Measurements from ENCODE around the gene SPTBN1. TPM values are rescaled to one million over a fixed set of nuclear protein-coding genes. Genes with fewer than 3 reads are reported as not detected.

SPTBN1 gene
- total and polyA plus RNA-seq, 2 of the 13 experiments (the other 11 are each of a cell fraction or from before 2014, with no cell fraction given) = 123 to 299 TPM

DNA sequence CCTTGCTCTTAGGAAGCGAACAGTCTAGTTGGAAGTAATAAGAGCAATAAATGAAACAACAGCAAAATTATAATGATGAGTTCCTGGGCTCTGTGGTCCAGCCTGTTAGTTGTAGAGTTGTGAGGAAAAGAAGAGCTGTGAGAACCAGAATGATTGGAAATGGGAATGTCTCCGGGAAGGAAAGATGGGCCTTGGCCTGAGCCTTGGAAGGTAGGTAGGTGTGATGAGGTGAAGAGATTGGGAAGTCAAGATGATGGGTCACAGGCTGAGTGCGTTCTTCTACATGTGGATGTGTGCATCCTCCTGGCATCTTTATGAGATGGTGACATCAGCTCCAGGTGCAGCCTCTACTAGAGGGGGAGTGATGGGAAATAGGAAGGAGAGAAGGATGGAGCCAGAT lies 152.1 kb downstream of the SPTBN1 start:
- peaks cover 81% of the 10 kb centered on the region for H3K4me1 ChIP-seq (ENCODE audit: insufficient read depth, low read length)
- H3K4me2 ChIP-seq (ENCODE audit: low read depth, low read length) = no peak overlapping the region
- peaks cover 22 to 62% of the 10 kb centered on the region in 2 experiments for H3K36me3 ChIP-seq (replicated peaks in 1 of 2; ENCODE audit: control insufficient read depth in 1 of 2, insufficient read depth in 2 of 2, low read length in 2 of 2)
- ChIA-PET POLR2A (interaction anchor here (1.9 kb wide), 1 partner anchor 19 kb away, joined by 5 read pairs; no protein-coding TSS in a partner anchor), CTCF (ENCODE audit: low intra/inter-chr PET ratio, low total read pairs) (no interaction called here)
- H4K20me1 ChIP-seq (ENCODE audit: insufficient read depth, low read length) = peaks cover 96% of the 10 kb centered on the region
- H3K9me3 ChIP-seq (ENCODE audit: low read length) = no peaks in the 10 kb centered on the region
- in situ Hi-C loops (cut with HindIII; ENCODE audit: extremely low pct_ligation_motif_present, low pct_unique_long_range_greater_than_20kb) (no loop called here), intact Hi-C loops (cut with micrococcal nuclease; ENCODE audit: unreplicated experiment) (no loop called here)
- no TSS peak for BruUV-seq (replicated peaks)
- H3K79me2 ChIP-seq (ENCODE audit: insufficient read depth, low read length) = peaks cover 100% of the 10 kb centered on the region
- DNase-seq (ENCODE audit: low spot score) (no peak), FAIRE-seq (no peak), ATAC-seq (no peak)
- H3K27me3 ChIP-seq (ENCODE audit: control insufficient read depth in 1 of 2, insufficient read depth in 2 of 2, low read length in 2 of 2) = no peaks in the 10 kb centered on the region
- TF ChIP-seq ZNF546 (CRISPR knock-in tag; conservative IDR thresholded peaks at IDR 0.05) = no peak
- TF ChIP-seq POLR2A (IDR thresholded peaks at IDR 0.05; ENCODE audit: insufficient read depth in 1 of 2, low read depth in 2 of 2, low read length in 2 of 2) = peak in 1 of 2 experiments; percentile 19; a peak in 1 of 4 replicates
- peak; percentile 45; the same call in 1 of the 2 replicates for TF ChIP-seq POLR2G (IDR thresholded peaks at IDR 0.05; ENCODE audit: low read depth, low read length)
- no peak for TF ChIP-seq MED1 (CRISPR knock-in tag; IDR thresholded peaks at IDR 0.05)
- no peak for TF ChIP-seq RAD51 (IDR thresholded peaks at IDR 0.05; ENCODE audit: borderline replicate concordance)
- TF ChIP-seq RBM22 (optimal IDR thresholded peaks at IDR 0.05; ENCODE audit: low read length) = peak; percentile 99
- no peak for TF ChIP-seq ZNF205 (CRISPR knock-in tag; IDR thresholded peaks at IDR 0.05)
- H3K27ac ChIP-seq (ENCODE audit: extremely low read length, insufficient read depth, low read length) = no peak overlapping the region
- no peak overlapping the region for H3K9ac ChIP-seq (ENCODE audit: insufficient read depth, low read depth, low read length)
- no peak overlapping the region for H3K4me3 ChIP-seq (replicated peaks in 1 of 3; ENCODE audit: insufficient read depth in 1 of 3, low read depth in 2 of 3, low read length in 3 of 3)
- H2AFZ ChIP-seq (ENCODE audit: low read length) = no peak overlapping the region
- 97% methylated on average over 3 of the region's 3 CpGs for WGBS (ENCODE audit: low lambda C conversion rate)

DNA sequence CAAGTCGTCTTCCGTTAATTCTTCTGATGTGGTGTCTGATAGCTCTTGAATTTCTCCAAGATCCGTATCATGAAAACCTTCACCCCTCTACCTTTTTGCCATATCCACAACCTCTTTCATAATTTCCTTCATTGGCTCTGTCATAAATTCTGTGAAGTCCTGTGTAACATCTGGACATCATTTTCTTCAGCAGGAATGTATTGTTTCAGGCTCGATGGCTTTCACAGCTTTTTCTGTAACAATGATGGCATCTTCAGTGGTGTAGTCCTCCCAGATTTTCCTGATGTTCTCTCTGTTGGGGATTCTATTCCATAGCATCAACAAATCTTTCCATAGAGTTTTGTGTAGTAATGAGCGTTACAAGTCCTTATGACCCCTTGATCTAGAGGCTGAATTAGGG lies 153.1 kb downstream of the SPTBN1 start:
- CTCF ChIA-PET (ENCODE audit: low intra/inter-chr PET ratio, low total read pairs) = no interaction called here
- FAIRE-seq (no peak), DNase-seq (ENCODE audit: low spot score) (no peak), ATAC-seq (no peak)
- H3K9me3 ChIP-seq (ENCODE audit: low read length) = no peaks in the 10 kb centered on the region
- H4K20me1 ChIP-seq (ENCODE audit: insufficient read depth, low read length) = peaks cover 91% of the 10 kb centered on the region
- H3K4me3 ChIP-seq (replicated peaks in 1 of 3; ENCODE audit: insufficient read depth in 1 of 3, low read depth in 2 of 3, low read length in 3 of 3) = no peak overlapping the region; a peak in 1 of 6 replicates
- H3K36me3 ChIP-seq (replicated peaks in 1 of 2; ENCODE audit: control insufficient read depth in 1 of 2, insufficient read depth in 2 of 2, low read length in 2 of 2) = peaks cover 26 to 64% of the 10 kb centered on the region in 2 experiments
- H3K27ac ChIP-seq (ENCODE audit: extremely low read length, insufficient read depth, low read length) = peak overlapping the region; percentile 43
- no peak overlapping the region for H3K9ac ChIP-seq (ENCODE audit: insufficient read depth, low read depth, low read length)
- intact Hi-C loops (cut with micrococcal nuclease; ENCODE audit: unreplicated experiment) = no loop called here
- in situ Hi-C loops (cut with HindIII; ENCODE audit: extremely low pct_ligation_motif_present, low pct_unique_long_range_greater_than_20kb) = no loop called here
- H3K4me1 ChIP-seq (ENCODE audit: insufficient read depth, low read length) = peaks cover 81% of the 10 kb centered on the region
- peaks cover 100% of the 10 kb centered on the region for H3K79me2 ChIP-seq (ENCODE audit: insufficient read depth, low read length)
- WGBS (ENCODE audit: low lambda C conversion rate) = 86% methylated on average over 5 of the region's 5 CpGs
- no TSS peak for BruUV-seq (replicated peaks)
- no peak for TF ChIP-seq TEAD3 (CRISPR knock-in tag; optimal IDR thresholded peaks at IDR 0.05; ENCODE audit: borderline replicate concordance)
- TF ChIP-seq ZNF670 (CRISPR knock-in tag; IDR thresholded peaks at IDR 0.05; ENCODE audit: borderline replicate concordance) = no peak
- TF ChIP-seq ETV6 (CRISPR knock-in tag; conservative IDR thresholded peaks at IDR 0.05) = no peak
- no peak for TF ChIP-seq ZNF460 (CRISPR knock-in tag; IDR thresholded peaks at IDR 0.05; ENCODE audit: borderline replicate concordance)
- POLR2A ChIA-PET = interaction anchor here (1.0 to 1.9 kb wide), 4 partner anchors 9 to 29 kb away, joined by 4 to 6 read pairs (median 6); no protein-coding TSS in a partner anchor
- H3K4me2 ChIP-seq (ENCODE audit: low read depth, low read length) = peak overlapping the region; percentile 59
- no peaks in the 10 kb centered on the region for H3K27me3 ChIP-seq (ENCODE audit: control insufficient read depth in 1 of 2, insufficient read depth in 2 of 2, low read length in 2 of 2)
- H2AFZ ChIP-seq (ENCODE audit: low read length) = no peak overlapping the region
